M059J (cell line): ENCODE measurements around the gene POLR2E. TPM values are rescaled to one million over a fixed set of nuclear protein-coding genes. Genes with fewer than 3 reads are reported as not detected.

Experiments used
- DNase-seq: peaks from one replicate; pipeline ENCODE4 v3.0.0-alpha.2; 2012; ENCODE audit warnings: low read depth
- total RNA-seq: library from RNA; depleted of rRNA; stranded (reverse); fragments of >200 nt; shearing (Covaris generic); gene quantifications from 2 replicates; pipeline ENCODE4 v1.2.3, GENCODE V29; 2014; rRNA removed

The POLR2E gene
- total RNA-seq, 1 experiment from 2014 or later = 145 TPM

DNA sequence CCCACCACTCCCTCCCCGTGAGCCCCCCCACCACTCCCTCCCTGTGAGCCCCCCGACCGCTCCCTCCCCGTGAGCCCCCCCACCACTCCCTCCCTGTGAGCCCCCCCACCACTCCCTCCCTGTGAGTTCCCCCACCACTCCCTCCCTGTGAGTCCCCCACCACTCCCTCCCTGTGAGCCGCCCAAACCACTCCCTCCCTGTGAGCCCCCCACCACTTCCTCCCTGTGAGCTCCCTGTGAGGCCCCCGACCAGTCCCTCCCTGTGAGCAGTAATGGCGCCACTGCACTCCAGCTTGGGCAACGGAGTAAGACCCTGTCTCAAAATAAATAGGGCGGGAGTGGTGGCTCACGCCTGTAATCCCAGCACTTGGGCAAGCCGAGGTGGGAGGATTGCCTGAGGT, 45.4 kb downstream of the POLR2E start:
- DNase-seq = no peak

DNA sequence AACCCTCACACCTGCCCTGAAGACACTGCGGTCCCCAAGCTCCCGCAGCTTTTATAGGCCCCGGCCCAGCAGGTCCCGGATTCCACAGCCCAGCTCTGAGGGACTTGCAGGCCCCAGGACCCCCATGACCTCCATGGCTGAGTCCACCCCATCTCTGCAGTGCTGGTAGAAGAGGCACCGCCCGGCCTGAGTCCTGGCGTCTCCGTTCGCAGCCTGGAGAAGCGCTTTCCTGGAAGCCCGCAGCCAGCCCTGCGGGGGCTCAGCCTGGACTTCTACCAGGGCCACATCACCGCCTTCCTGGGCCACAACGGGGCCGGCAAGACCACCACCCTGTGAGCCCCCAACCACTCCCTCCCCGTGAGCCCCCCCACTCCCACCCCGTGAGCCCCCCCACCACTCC, 46.1 kb downstream of the POLR2E start:
- no peak for DNase-seq

DNA sequence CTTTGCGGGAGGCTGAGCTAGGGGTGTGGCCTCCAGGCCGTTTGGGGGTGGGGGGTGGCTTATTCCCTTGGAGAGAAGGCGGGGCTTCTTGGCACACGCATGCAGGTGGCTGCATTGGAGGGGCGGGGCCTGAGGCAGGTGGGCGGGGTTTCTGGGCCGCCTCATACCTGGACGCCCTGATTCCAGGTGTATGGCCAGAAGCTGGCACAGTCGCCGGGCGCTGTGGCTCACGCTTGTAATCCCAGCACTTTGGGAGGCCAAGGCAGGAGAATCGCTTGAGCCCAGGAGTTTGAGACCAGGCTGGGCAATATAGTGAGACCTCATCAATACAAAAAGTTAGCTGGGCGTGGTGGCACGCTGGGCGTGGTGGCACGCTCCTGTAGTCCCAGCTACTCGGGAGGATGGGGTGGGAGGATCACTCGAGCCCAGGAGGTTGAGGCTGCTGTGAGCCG, 47.5 kb downstream of the POLR2E start:
- no peak for DNase-seq

DNA sequence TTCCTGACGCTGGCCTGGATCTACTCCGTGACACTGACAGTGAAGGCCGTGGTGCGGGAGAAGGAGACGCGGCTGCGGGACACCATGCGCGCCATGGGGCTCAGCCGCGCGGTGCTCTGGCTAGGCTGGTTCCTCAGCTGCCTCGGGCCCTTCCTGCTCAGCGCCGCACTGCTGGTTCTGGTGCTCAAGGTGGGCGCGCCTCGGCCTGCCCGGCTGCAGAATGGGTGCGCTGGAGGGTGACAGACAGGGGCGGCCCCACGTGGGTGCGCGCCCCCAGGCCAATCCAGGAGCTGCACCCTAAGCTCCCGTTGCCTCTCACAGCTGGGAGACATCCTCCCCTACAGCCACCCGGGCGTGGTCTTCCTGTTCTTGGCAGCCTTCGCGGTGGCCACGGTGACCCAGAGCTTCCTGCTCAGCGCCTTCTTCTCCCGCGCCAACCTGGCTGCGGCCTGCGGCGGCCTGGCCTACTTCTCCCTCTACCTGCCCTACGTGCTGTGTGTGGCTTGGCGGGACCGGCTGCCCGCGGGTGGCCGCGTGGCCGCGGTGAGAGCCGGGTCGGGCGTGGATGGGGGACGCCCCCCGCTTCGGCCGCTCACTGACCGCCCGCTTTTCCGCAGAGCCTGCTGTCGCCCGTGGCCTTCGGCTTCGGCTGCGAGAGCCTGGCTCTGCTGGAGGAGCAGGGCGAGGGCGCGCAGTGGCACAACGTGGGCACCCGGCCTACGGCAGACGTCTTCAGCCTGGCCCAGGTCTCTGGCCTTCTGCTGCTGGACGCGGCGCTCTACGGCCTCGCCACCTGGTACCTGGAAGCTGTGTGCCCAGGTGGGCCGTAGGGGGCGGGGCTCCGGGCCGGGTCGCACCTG, 48.1 kb downstream of the POLR2E start:
- DNase-seq = no peak

DNA sequence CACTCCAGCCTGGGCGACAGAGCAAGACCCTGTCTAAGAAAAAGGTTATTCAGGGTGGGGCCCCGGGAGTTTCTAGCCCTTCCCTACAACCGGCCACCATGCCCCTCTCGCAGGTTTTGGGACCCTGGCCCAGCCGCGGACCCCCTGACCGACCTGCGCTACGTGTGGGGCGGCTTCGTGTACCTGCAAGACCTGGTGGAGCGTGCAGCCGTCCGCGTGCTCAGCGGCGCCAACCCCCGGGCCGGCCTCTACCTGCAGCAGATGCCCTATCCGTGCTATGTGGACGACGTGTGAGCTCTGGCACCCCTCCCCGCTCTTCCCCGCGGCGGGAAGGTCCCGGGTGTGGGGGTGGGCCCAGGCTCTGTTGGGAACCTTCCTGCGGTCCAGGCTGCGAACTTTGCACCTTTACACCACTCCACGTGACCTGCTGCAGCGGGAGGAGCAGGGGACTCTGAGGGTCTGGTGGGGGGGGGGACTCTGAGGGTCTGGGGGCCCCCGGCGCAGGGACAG, 49.0 kb downstream of the POLR2E start:
- DNase-seq = no peak

DNA sequence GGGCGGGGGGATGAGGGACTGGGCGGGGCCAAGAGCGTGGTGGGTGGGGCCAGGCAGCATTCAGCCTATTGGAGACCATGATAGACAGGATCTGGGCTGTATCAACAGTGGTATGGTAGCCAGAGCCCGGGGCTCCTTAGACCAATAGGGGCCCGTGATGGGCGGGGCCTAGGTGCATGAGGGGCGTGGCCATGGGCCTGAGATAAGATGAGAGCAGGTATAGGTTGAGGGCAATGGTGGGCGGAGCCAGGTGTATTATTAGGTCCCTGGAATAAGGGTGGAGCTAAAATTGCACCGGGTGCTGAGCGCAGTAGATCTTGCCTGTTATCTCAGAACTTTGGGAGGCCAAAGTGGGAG, 50.0 kb downstream of the POLR2E start:
- peak; percentile 49 for DNase-seq

DNA sequence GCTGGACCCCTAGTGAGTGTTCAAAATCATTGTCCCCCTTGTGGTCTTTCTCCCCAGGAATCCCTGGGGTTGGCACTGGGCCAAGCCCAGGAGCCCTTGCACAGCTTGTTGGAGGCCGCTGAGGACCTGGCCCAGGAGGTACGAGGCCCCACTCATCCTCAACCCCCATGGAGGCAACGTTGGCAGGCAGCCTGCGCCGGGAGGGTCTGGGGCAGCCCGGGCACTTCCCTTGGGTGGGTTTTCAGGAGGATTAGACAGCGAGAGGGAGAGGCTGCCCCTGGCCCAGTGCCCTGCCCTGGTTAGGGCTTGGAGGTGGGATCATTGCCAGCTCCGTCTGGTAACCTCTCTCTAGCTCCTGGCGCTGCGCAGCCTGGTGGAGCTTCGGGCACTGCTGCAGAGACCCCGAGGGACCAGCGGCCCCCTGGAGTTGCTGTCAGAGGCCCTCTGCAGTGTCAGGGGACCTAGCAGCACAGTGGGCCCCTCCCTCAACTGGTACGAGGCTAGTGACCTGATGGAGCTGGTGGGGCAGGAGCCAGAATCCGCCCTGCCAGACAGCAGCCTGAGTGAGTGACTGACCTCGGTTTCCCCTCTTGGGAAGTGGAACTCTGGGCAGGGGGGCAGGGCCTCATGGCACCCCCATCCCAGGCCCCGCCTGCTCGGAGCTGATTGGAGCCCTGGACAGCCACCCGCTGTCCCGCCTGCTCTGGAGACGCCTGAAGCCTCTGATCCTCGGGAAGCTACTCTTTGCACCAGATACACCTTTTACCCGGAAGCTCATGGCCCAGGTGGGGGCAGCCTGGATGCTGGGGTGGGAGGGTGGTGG, 52.3 kb downstream of the POLR2E start:
- no peak for DNase-seq

DNA sequence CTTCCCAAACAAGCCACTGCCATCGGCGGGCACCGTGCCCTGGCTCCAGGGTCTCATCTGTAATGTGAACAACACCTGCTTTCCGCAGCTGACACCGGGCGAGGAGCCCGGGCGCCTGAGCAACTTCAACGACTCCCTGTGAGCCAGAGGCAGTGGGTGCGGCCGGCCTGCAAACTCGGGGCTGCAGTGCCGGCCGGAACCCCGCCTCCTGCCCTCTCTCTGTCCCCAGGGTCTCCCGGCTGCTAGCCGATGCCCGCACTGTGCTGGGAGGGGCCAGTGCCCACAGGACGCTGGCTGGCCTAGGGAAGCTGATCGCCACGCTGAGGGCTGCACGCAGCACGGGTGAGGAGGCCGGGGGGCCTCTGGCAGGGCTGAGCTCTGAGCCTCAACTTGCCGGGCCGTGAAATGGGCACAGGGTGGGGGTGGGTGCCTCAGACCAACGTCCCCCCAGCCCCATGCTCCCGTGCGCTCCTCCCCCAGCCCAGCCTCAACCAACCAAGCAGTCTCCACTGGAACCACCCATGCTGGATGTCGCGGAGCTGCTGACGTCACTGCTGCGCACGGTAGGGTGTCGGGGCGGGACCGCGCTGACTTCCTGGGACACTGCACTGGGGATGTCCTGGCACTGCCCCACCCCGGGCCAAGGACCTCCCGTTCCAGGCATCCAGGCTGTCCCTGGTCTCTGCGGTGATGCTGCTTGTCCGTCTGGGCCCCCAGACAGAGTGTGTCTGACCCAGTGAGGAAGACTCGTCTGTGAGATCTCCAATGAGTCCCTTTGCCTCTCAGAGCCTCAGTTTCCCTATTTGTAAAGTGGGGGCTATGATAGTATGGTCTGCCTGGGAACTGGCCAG, 53.1 kb downstream of the POLR2E start:
- no peak for DNase-seq

DNA sequence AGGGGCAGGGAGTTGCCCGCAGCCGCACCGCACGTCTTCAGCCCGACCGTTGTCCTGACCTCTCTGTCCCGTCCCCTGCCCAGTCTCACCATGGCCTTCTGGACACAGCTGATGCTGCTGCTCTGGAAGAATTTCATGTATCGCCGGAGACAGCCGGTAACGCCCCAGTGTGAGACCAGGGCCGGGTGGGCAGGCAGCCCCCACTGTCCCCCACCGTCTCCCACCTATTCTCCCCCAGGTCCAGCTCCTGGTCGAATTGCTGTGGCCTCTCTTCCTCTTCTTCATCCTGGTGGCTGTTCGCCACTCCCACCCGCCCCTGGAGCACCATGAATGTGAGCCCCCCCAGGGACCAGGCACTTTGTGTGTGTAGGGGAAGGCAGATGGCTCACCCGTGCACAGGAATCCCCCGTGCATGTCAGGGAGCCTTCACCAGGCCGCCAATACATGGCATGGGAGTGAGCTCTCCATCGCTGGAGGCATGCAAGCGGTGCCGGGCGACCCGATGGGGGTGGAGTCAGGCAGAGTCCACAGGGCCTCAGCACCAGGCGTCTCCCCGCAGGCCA, 53.8 kb downstream of the POLR2E start:
- no peak for DNase-seq

DNA sequence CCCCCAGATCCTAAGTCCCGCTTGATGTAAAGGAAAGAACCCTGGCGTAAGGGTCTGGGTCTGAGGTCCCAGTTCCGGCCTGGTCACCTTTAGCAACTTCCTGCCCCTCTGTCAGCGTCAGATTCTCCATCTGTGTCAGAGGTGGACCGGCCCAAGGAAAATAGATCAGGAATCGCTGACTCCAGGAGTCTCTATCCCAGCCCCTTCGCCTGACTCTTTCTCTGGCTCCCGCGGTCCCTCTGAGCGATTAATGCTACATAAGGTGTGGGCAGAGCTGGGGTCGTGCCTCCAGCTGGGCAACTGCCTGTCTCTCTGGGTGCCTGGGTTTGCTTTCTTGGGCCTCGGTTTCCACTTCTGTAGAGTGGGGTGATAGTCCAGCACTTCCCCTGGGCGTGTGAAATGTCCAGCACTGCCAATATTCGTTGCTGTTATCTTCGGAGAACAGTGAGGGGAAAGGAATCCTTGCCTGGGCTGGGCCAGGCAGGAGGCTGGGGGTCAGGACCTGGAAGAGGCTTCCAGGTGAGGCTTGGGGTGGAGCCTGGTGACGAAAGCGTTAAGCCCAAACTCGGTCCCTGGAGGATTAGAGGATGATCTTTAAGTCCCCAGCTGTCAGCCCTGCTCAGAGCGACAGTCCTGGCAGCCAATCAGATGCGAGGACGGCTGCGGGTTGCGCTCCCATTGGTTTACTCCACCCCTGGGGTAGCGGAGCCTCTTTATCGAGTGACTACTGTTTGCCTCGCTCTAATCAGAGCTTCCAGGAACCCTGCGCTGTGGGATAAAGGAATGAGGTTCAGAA, 54.5 kb downstream of the POLR2E start:
- DNase-seq = peak; percentile 74

DNA sequence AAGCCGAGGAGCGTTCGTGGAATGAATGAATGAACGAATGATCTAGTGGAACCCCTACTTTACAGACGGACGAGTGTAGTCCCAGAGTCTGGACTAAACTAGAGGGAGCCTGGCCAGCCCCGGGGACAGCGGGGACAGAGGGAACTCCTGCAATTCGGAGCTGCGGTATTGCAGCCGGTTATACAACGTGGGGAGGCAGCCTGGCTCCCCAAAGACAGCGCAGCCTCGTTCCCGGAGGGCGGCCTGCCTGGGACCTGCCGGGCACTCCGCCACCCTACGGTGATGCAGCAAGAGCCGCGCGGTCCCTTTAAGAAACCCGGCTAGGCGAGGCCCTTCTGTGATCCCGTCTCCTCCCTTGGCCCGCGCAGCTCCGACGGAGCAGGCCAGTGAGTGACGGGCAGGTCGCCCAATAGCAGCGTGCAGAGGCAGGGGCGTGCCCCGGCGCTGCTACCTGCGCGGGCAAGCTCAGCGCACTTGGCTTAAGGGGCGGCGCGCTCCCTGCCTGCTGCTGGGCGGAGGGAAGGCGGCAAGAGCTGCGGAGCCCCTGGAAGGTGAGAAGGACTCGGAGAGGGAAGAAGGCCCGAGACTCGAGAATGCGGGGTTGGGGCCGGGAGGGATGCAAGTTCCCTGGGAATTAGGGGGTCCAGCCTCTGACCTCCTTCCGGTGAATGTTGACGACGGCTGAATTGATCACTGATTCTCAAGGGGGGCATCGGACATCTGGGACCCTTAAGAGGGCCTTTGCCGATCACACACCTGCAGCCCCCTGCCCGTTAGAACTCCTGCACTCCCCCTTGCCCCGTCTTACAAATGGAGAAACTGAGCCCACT, 55.3 kb downstream of the POLR2E start, which contains the start of gene ABCA7:
Gene ABCA7 (plus strand): TSS at position 462 of the 830 bp plus-strand sequence. CDS start 1,255 bp downstream, outside the sequence.
- peak; percentile 97 for DNase-seq

DNA sequence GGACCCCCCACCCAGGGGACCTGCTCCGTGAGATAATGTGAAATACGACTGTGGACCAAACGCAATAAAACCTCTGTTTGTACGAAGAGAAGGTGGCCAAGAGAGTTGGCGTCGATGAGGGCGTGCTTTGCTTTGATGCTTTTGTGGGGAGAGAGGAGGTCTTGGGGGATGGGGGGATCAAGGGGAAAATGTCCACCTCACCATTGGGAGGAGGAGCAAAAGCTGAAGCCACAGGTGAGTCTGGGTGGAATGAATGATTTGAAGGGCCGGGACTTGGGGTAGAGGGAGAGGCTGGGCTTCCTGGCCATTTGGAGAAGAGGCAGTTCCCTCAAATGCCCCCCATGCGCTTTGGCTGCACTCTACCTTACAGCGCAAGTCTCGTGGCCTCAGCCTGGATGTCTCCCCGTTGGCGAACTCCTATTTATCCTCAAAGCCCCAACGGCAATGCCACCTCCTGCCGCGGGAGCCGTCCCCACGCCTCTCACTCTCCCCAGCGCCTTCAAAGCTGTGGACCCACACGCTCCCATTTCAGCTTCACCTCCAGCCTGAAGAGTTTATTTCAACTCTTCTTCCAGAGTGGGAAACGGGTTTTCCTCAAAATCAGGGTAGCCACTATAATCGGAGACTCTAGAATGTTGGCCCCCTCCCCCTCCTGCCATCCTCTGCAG, 56.1 kb downstream of the POLR2E start:
- DNase-seq = no peak

DNA sequence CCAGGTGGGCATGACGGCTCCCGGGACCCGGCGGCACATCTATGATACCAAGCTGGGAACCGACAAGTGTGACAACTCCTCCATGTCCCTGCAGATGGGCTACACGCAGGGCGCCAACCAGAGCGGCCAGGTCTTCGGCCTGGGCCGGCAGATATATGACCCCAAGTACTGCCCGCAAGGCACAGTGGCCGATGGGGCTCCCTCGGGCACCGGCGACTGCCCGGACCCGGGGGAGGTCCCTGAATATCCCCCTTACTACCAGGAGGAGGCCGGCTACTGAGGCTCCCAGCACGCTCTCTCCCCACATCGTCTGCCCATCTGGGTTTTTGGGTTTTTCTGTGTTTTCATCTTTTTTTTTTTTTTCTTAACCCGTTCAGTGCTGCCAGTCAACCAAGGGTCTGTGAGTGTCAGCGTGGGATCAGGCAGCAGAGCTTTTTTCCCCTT, 57.5 kb downstream of the POLR2E start:
- no peak for DNase-seq

Other genes with a start within 250 kb of the POLR2E start
- not detected in 2 replicates for gene ELANE, start 243.1 kb downstream of the POLR2E start, total RNA-seq
- gene CFD, start 235.7 kb downstream of the POLR2E start, total RNA-seq = 0.52 and 0.89 TPM in 2 replicates
- gene MED16, start 202.2 kb downstream of the POLR2E start, total RNA-seq = 22.7 and 32.8 TPM in 2 replicates
- not detected in 2 replicates for gene RNU6-9, start 201.9 kb downstream of the POLR2E start, total RNA-seq
- 30.4 and 37.0 TPM in 2 replicates for gene R3HDM4, start 182.2 kb downstream of the POLR2E start, total RNA-seq
- gene KISS1R, start 178.0 kb downstream of the POLR2E start, total RNA-seq = not detected in 2 replicates
- gene ARID3A, start 169.3 kb downstream of the POLR2E start, total RNA-seq = 0.71 and 3.7 TPM in 2 replicates
- 48.9 and 70.4 TPM in 2 replicates for gene WDR18, start 111.0 kb downstream of the POLR2E start, total RNA-seq
- not detected in 2 replicates for gene GRIN3B, start 95.0 kb downstream of the POLR2E start, total RNA-seq
- gene TMEM259, start 74.3 kb downstream of the POLR2E start, total RNA-seq = 99.9 and 126 TPM in 2 replicates
- gene RNU6-2, start 73.9 kb downstream of the POLR2E start, total RNA-seq = not detected in 2 replicates
- gene CNN2, start 68.8 kb downstream of the POLR2E start, total RNA-seq = 259 and 333 TPM in 2 replicates
- 9.3 and 13.5 TPM in 2 replicates for gene ABCA7, start 55.3 kb downstream of the POLR2E start, total RNA-seq
- gene ARHGAP45, start 28.2 kb downstream of the POLR2E start, total RNA-seq = 12.7 and 40.8 TPM in 2 replicates
- 684 and 697 TPM in 2 replicates for gene GPX4, start 8.6 kb upstream of the POLR2E start, total RNA-seq
- 9.3 and 17.4 TPM in 2 replicates for gene SBNO2, start 78.9 kb upstream of the POLR2E start, total RNA-seq
- gene STK11, start 110.4 kb upstream of the POLR2E start, total RNA-seq = 31.5 and 71.6 TPM in 2 replicates
- gene CBARP, start 142.6 kb upstream of the POLR2E start, total RNA-seq = 0.44 and 4.4 TPM in 2 replicates
- gene ATP5F1D, start 146.4 kb upstream of the POLR2E start, total RNA-seq = 45.0 and 69.8 TPM in 2 replicates
- 4.5 and 11.0 TPM in 2 replicates for gene MIDN, start 153.2 kb upstream of the POLR2E start, total RNA-seq
- gene CIRBP, start 174.0 kb upstream of the POLR2E start, total RNA-seq = 115 and 145 TPM in 2 replicates
- gene FAM174C, start 180.2 kb upstream of the POLR2E start, total RNA-seq = 108 and 128 TPM in 2 replicates
- gene EFNA2, start 190.5 kb upstream of the POLR2E start, total RNA-seq = not detected in 2 replicates